Liver (tissue), 3 donors: Measurements from ENCODE around the gene DNM3.

ENCODE experiments used
- EGR1 ChIP-seq, 2 donors: IDR thresholded peaks; 2 replicates each; pipeline ENCODE4 v1.6.1; 2016 to 2018; ENCODE audit warnings: antibody characterized with exemption in 2 of 2, low read depth in 2 of 2
- GABPA ChIP-seq, 2 donors: IDR thresholded peaks in 1 of 2; conservative IDR thresholded peaks in 1 of 2; 2 replicates each; pipeline ENCODE4 v1.6.1; 2016; ENCODE audit warnings: antibody characterized with exemption in 2 of 2, mild to moderate bottlenecking in 1 of 2, moderate library complexity in 1 of 2
- NR2F2 ChIP-seq: IDR thresholded peaks from 2 replicates; pipeline ENCODE4 v1.6.1; 2016; ENCODE audit warnings: antibody characterized with exemption
- RAD21 ChIP-seq, 2 donors: IDR thresholded peaks; 2 replicates each; pipeline ENCODE4 v1.6.1; 2016; ENCODE audit warnings: antibody characterized with exemption in 2 of 2, mild to moderate bottlenecking in 2 of 2
- RXRA ChIP-seq, 2 donors: IDR thresholded peaks; 2 replicates each; pipeline ENCODE4 v1.6.1; 2017 to 2018; ENCODE audit warnings: antibody characterized with exemption in 2 of 2, mild to moderate bottlenecking in 1 of 2
- SP1 ChIP-seq: IDR thresholded peaks from 2 replicates; pipeline ENCODE4 v1.6.1; 2018; ENCODE audit warnings: antibody characterized with exemption, mild to moderate bottlenecking
- TAF1 ChIP-seq: conservative IDR thresholded peaks from 2 replicates; pipeline ENCODE4 v1.6.1; 2016; ENCODE audit warnings: antibody characterized with exemption, mild to moderate bottlenecking
- YY1 ChIP-seq: IDR thresholded peaks from 2 replicates; pipeline ENCODE4 v1.6.1; 2016; ENCODE audit warnings: antibody characterized with exemption, mild to moderate bottlenecking
- TF ChIP-seq, protein P1 (sequence below): IDR thresholded peaks from 2 replicates; pipeline ENCODE4 v1.6.1; 2016; ENCODE audit warnings: antibody characterized with exemption, mild to moderate bottlenecking
- TF ChIP-seq, protein P2 (sequence below): fragments of 150-350 bp; IDR thresholded peaks from 2 replicates; pipeline ENCODE4 v1.5.1; 2017; ENCODE audit warnings: improper control_type of control experiment, low read depth, low read length; ENCODE audit not compliant: missing input control
- TF ChIP-seq, protein P3 (sequence below): IDR thresholded peaks from 2 replicates; pipeline ENCODE4 v1.6.1; 2016; ENCODE audit warnings: antibody characterized with exemption
- TF ChIP-seq, protein P4 (sequence below): IDR thresholded peaks from 2 replicates; pipeline ENCODE4 v1.6.1; 2016; ENCODE audit warnings: antibody characterized with exemption
- donor health status: healthy.
- donor health status: healthy.

DNA sequence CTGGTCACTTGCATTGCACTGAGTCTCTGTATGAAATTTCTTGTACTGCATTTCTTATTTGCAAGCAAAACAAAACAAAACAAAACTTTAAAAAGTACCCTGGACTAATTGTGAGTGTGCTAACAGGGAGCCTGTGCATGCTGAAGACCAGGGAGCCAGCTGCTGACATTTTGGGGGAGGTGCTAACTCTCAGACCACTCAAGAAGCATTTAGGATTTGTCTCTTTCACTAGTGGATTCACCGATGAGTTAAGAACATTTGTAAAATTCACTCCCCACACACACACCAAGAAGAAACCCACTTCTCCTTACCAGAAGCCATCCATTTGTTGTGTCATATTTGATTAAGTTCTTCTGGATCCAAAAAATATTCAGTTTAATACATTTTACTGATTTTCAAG lies 483.5 kb downstream of the DNM3 start:
- TF ChIP-seq, protein P1, sequence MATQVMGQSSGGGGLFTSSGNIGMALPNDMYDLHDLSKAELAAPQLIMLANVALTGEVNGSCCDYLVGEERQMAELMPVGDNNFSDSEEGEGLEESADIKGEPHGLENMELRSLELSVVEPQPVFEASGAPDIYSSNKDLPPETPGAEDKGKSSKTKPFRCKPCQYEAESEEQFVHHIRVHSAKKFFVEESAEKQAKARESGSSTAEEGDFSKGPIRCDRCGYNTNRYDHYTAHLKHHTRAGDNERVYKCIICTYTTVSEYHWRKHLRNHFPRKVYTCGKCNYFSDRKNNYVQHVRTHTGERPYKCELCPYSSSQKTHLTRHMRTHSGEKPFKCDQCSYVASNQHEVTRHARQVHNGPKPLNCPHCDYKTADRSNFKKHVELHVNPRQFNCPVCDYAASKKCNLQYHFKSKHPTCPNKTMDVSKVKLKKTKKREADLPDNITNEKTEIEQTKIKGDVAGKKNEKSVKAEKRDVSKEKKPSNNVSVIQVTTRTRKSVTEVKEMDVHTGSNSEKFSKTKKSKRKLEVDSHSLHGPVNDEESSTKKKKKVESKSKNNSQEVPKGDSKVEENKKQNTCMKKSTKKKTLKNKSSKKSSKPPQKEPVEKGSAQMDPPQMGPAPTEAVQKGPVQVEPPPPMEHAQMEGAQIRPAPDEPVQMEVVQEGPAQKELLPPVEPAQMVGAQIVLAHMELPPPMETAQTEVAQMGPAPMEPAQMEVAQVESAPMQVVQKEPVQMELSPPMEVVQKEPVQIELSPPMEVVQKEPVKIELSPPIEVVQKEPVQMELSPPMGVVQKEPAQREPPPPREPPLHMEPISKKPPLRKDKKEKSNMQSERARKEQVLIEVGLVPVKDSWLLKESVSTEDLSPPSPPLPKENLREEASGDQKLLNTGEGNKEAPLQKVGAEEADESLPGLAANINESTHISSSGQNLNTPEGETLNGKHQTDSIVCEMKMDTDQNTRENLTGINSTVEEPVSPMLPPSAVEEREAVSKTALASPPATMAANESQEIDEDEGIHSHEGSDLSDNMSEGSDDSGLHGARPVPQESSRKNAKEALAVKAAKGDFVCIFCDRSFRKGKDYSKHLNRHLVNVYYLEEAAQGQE: no peak
- TF ChIP-seq, protein P2, sequence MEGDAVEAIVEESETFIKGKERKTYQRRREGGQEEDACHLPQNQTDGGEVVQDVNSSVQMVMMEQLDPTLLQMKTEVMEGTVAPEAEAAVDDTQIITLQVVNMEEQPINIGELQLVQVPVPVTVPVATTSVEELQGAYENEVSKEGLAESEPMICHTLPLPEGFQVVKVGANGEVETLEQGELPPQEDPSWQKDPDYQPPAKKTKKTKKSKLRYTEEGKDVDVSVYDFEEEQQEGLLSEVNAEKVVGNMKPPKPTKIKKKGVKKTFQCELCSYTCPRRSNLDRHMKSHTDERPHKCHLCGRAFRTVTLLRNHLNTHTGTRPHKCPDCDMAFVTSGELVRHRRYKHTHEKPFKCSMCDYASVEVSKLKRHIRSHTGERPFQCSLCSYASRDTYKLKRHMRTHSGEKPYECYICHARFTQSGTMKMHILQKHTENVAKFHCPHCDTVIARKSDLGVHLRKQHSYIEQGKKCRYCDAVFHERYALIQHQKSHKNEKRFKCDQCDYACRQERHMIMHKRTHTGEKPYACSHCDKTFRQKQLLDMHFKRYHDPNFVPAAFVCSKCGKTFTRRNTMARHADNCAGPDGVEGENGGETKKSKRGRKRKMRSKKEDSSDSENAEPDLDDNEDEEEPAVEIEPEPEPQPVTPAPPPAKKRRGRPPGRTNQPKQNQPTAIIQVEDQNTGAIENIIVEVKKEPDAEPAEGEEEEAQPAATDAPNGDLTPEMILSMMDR: no peak
- TF ChIP-seq EGR1 (IDR thresholded peaks at IDR 0.05; ENCODE audit: low read depth in 2 of 2) (no peak), GABPA (IDR thresholded peaks at IDR 0.05 in 1 of 2, conservative IDR thresholded peaks at IDR 0.05 in 1 of 2) (no peak), RXRA (IDR thresholded peaks at IDR 0.05) (no peak), SP1 (no peak), TAF1 (no peak), RAD21 (IDR thresholded peaks at IDR 0.05) (no peak), YY1 (no peak), NR2F2 (no peak)
- TF ChIP-seq, protein P3, sequence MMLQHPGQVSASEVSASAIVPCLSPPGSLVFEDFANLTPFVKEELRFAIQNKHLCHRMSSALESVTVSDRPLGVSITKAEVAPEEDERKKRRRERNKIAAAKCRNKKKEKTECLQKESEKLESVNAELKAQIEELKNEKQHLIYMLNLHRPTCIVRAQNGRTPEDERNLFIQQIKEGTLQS: no peak
- TF ChIP-seq, protein P4, sequence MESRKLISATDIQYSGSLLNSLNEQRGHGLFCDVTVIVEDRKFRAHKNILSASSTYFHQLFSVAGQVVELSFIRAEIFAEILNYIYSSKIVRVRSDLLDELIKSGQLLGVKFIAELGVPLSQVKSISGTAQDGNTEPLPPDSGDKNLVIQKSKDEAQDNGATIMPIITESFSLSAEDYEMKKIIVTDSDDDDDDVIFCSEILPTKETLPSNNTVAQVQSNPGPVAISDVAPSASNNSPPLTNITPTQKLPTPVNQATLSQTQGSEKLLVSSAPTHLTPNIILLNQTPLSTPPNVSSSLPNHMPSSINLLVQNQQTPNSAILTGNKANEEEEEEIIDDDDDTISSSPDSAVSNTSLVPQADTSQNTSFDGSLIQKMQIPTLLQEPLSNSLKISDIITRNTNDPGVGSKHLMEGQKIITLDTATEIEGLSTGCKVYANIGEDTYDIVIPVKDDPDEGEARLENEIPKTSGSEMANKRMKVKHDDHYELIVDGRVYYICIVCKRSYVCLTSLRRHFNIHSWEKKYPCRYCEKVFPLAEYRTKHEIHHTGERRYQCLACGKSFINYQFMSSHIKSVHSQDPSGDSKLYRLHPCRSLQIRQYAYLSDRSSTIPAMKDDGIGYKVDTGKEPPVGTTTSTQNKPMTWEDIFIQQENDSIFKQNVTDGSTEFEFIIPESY: no peak
